Measurements from ENCODE around the gene GLIPR1.

DNA sequence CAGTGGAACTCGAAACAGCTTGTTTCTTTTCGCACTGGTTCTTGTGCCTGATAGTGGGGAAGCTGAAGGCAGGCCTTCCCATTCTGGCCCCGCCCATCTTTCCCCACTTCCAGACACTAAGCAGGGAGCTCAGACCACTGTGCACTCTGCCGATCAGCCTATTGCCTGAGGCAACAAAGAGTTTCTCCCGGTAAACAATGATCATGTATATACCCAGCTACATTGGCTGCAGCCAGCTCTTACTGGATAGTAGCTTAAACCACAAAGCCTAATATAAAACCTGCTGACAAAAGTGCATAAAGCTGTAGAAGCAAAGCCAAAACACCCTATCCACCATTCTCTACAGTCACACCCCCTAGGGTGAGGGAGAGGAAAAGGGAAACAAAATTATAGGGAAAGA, 24.7 kb upstream of the GLIPR1 start:
- TF ChIP-seq, protein P1, sequence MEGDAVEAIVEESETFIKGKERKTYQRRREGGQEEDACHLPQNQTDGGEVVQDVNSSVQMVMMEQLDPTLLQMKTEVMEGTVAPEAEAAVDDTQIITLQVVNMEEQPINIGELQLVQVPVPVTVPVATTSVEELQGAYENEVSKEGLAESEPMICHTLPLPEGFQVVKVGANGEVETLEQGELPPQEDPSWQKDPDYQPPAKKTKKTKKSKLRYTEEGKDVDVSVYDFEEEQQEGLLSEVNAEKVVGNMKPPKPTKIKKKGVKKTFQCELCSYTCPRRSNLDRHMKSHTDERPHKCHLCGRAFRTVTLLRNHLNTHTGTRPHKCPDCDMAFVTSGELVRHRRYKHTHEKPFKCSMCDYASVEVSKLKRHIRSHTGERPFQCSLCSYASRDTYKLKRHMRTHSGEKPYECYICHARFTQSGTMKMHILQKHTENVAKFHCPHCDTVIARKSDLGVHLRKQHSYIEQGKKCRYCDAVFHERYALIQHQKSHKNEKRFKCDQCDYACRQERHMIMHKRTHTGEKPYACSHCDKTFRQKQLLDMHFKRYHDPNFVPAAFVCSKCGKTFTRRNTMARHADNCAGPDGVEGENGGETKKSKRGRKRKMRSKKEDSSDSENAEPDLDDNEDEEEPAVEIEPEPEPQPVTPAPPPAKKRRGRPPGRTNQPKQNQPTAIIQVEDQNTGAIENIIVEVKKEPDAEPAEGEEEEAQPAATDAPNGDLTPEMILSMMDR (IDR thresholded peaks at IDR 0.05; ENCODE audit: poor library complexity, severe bottlenecking), result no peak
- TF ChIP-seq RAD21 (conservative IDR thresholded peaks at IDR 0.05), result no peak
- TF ChIP-seq EP300 (conservative IDR thresholded peaks at IDR 0.05; ENCODE audit: poor library complexity, severe bottlenecking), result no peak
- no peak for TF ChIP-seq POLR2AphosphoS5 (IDR thresholded peaks at IDR 0.05)
- TF ChIP-seq REST (IDR thresholded peaks at IDR 0.05; ENCODE audit: borderline replicate concordance), result no peak
- no peak for TF ChIP-seq EZH2 (IDR thresholded peaks at IDR 0.05; ENCODE audit: borderline replicate concordance, insufficient read depth, low read length, poor library complexity, severe bottlenecking)
